K562 (cell line): ENCODE measurements around the gene ETV7. TPM values are rescaled to one million over a fixed set of nuclear protein-coding genes. Genes with fewer than 3 reads are reported as not detected.

ENCODE experiments used
- CCAR2 ChIP-seq: fragments of 200-400 bp; formaldehyde crosslinking; IDR thresholded peaks from 2 replicates; pipeline ENCODE4 v1.6.1; 2017; ENCODE audit warnings: mild to moderate bottlenecking, low read depth, low read length
- DIDO1 ChIP-seq: fragments of 450-650 bp; IDR thresholded peaks from 2 replicates; pipeline ENCODE4 v1.6.1; 2016; ENCODE audit warnings: low read depth, missing biosample characterization, missing genetic modification characterization
- GMEB1 ChIP-seq: fragments of 250-450 bp; sonication (Bioruptor Pico); IDR thresholded peaks from 2 replicates; pipeline ENCODE4 v1.4.0; 2020; ENCODE audit warnings: mild to moderate bottlenecking
- MTA2 ChIP-seq: fragments of 450-650 bp; IDR thresholded peaks from 2 replicates; pipeline ENCODE4 v1.6.1; 2016; ENCODE audit warnings: low read depth
- NBN ChIP-seq: fragments of 450-650 bp; IDR thresholded peaks from 2 replicates; pipeline ENCODE4 v1.6.1; 2016; ENCODE audit warnings: low read depth, mild to moderate bottlenecking
- NCOA1 ChIP-seq: fragments of 450-650 bp; IDR thresholded peaks from 2 replicates; pipeline ENCODE4 v1.6.1; 2016; ENCODE audit warnings: low read depth
- POLR2A ChIP-seq: fragments of 450-650 bp; conservative IDR thresholded peaks from 2 replicates; pipeline ENCODE4 v1.6.1; 2016
- ZBTB11 ChIP-seq, 3 experiments: fragments of 200-800 bp in 1 of 3; fragments of 250-450 bp in 1 of 3; fragments of 450-650 bp in 1 of 3; sonication (Bioruptor Pico) in 1 of 3; sonication (Bioruptor generic) in 1 of 3; formaldehyde crosslinking in 1 of 3; IDR thresholded peaks; 2 replicates each; pipeline versions ENCODE4 v1.6.1 to v1.8.0; 2016 to 2022; ENCODE audit warnings: mild to moderate bottlenecking in 2 of 3, missing genetic modification characterization in 2 of 3, missing compliant biosample characterization in 1 of 3, moderate library complexity in 1 of 3
- ZKSCAN3 ChIP-seq: fragments of 250-450 bp; sonication (Bioruptor Pico); IDR thresholded peaks from 2 replicates; pipeline ENCODE4 v1.4.0; 2020
- ZNF695 ChIP-seq: fragments of 450-650 bp; formaldehyde crosslinking; IDR thresholded peaks from 2 replicates; pipeline ENCODE4 v1.4.0; 2020; ENCODE audit warnings: mild to moderate bottlenecking, moderate library complexity
- polyA plus RNA-seq, 8 experiments: library from polyadenylated mRNA; depleted of rRNA in 4 of 8; stranded (reverse) in 5 of 8; unstranded in 3 of 8; fragments of >200 nt; fragmentation: Nextera tagmentation in 2 of 8; fragmentation: Illumina TruSeq in 1 of 8; extraction: Ambion mirVana in 2 of 8; extraction: Trizol in 1 of 8; gene quantifications; 2 replicates each; pipeline versions ENCODE4 v1.2.1 to v1.2.3, GENCODE V29; 2011 to 2014; ENCODE audit warnings: inconsistent platforms in 1 of 8, missing spikeins in 1 of 8
- total RNA-seq, 7 experiments: library from RNA; depleted of rRNA in 6 of 7; stranded (reverse); fragments of >200 nt in 6 of 7; fragmentation: Illumina TruSeq in 2 of 7; extraction: Trizol in 2 of 7; gene quantifications; 2 replicates each; pipeline versions ENCODE4 v1.2.1 to v1.2.3, GENCODE V29; 2011 to 2021; ENCODE audit warnings: low replicate concordance in 1 of 7
- TF ChIP-seq, protein P1 (sequence below): sonication (generic); formaldehyde crosslinking; IDR thresholded peaks from 2 replicates; pipeline ENCODE4 v1.8.0; 2022; ENCODE audit warnings: mild to moderate bottlenecking, missing genetic modification reagents
- TF ChIP-seq, protein P2 (sequence below): fragments of 450-650 bp; IDR thresholded peaks from 2 replicates; pipeline ENCODE4 v1.6.1; 2016; ENCODE audit warnings: low read depth, mild to moderate bottlenecking, moderate library complexity
- TF ChIP-seq, protein P3 (sequence below): fragments of 250-450 bp; sonication (Bioruptor Pico); IDR thresholded peaks from 2 replicates; pipeline ENCODE4 v1.5.0; 2021; ENCODE audit warnings: mild to moderate bottlenecking, moderate library complexity
- TF ChIP-seq, protein P4 (sequence below): sonication (generic); formaldehyde crosslinking; IDR thresholded peaks from 2 replicates; pipeline ENCODE4 v1.8.0; 2023; ENCODE audit warnings: mild to moderate bottlenecking, missing genetic modification reagents

The ETV7 gene
- total and polyA plus RNA-seq, 9 of the 15 experiments (the other 6 are each of a cell fraction or from before 2014, with no cell fraction given), result 0.07 to 0.22 (median 0.14) TPM; not detected in 3

DNA sequence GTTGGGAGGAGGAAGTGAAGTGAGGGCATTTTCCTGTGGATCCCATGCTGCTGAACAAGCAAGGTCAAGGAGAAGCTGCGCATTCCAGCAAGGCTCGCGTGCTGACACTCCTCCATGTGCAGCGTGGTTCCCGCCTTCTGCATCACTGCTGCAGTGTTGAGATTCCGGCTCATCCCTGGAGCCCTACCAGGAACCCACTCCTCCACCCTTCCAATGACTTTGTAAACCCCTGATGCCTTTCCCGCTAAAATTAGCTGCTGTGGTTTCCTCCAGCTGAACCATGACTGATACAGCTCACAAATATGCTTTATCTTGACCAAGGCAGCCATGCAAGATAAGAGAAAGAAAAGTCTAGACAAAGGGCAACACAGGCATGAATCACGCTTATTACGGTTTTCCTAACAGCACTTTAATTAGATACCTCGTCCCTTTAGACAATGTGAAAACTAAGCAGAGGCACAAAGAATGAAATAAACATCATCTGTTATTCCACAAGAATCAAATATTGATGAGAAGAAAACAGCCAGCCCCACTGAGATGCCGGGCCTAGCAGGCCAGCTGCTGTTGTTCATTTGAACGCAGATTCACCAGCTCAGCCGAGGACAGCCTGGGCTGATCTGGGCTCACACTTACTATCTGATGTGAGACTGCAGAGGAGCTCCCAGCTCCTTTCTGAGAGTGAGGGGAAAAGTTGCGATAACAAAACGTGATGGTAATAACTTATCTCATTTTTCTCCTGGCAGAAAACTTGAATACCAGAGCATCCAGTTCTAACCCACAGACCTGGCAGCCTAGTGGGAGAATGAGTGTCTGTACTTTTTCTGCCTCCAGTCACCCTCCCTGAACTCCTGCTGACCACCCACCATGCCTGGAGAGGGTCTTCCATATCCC, 36.5 kb downstream of the ETV7 start (continued):
- peak; percentile 96 for TF ChIP-seq NBN
- peak in 1 of 3 experiments; percentile 74; a peak in 2 of 6 replicates for TF ChIP-seq ZBTB11 (CRISPR knock-in tag; IDR thresholded peaks at IDR 0.05)
- TF ChIP-seq, protein P1, sequence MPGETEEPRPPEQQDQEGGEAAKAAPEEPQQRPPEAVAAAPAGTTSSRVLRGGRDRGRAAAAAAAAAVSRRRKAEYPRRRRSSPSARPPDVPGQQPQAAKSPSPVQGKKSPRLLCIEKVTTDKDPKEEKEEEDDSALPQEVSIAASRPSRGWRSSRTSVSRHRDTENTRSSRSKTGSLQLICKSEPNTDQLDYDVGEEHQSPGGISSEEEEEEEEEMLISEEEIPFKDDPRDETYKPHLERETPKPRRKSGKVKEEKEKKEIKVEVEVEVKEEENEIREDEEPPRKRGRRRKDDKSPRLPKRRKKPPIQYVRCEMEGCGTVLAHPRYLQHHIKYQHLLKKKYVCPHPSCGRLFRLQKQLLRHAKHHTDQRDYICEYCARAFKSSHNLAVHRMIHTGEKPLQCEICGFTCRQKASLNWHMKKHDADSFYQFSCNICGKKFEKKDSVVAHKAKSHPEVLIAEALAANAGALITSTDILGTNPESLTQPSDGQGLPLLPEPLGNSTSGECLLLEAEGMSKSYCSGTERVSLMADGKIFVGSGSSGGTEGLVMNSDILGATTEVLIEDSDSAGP (CRISPR knock-in tag), result no peak
- TF ChIP-seq, protein P2, sequence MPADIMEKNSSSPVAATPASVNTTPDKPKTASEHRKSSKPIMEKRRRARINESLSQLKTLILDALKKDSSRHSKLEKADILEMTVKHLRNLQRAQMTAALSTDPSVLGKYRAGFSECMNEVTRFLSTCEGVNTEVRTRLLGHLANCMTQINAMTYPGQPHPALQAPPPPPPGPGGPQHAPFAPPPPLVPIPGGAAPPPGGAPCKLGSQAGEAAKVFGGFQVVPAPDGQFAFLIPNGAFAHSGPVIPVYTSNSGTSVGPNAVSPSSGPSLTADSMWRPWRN, result peak; percentile 97
- no peak for TF ChIP-seq ZNF695 (CRISPR knock-in tag)
- TF ChIP-seq POLR2A, result no peak
- TF ChIP-seq CCAR2, result no peak
- TF ChIP-seq, protein P3, sequence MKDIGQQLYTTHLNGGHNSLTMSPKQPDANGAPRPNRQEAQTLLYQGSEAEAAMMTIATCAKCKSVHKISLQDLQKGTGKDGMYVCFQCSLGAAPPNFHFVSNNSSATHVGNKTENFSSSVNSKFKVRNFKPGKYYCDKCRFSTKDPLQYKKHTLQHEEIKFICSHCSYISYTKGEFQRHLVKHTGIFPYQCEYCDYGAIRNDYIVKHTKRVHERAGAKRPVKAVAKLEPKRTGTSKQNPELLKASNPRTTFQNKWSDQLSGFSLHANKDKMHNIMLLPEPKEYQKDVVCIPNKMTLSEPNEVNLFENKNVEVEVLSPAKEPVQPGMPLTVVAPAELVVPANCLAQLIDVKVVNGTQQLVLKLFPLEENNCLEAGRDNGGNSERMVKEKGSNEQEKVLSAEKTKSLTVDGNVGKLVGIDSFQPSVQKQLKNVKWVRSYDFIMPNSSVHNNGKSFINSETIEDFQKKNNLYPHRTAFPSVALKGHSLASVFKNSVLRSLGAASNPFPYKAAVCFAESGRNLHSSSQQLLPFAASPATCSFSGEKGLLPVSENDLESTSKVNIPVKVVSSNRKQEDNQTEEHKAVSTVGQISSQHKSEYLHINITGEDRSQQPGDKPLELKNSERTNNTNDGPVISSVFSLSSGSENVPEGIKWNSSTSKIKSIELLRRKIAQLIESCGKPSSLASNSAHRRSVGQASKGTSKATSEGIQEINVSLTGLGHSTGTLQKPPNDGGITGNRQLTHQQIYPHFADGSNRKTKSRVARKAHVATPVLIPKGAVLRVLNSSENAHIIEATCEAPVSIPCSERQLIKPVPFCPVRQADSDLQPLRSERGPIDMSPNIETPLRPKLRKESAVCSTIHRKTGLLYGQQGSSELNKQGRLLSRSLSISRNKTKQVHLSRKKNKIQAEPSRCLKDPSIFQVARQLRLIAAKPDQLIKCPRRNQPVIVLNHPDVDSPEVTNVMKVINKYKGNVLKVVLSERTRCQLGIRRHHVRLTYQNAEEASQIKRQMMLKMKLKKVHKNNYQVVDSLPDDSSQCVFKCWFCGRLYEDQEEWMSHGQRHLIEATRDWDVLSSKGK (CRISPR knock-in tag), result no peak
- TF ChIP-seq, protein P4, sequence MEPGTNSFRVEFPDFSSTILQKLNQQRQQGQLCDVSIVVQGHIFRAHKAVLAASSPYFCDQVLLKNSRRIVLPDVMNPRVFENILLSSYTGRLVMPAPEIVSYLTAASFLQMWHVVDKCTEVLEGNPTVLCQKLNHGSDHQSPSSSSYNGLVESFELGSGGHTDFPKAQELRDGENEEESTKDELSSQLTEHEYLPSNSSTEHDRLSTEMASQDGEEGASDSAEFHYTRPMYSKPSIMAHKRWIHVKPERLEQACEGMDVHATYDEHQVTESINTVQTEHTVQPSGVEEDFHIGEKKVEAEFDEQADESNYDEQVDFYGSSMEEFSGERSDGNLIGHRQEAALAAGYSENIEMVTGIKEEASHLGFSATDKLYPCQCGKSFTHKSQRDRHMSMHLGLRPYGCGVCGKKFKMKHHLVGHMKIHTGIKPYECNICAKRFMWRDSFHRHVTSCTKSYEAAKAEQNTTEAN (CRISPR knock-in tag), result no peak
- peak; percentile 15; the same call in 1 of the 2 replicates for TF ChIP-seq DIDO1 (tag)
- peak; percentile 93 for TF ChIP-seq MTA2
- no peak for TF ChIP-seq ZKSCAN3 (CRISPR knock-in tag)
- peak; percentile 84 for TF ChIP-seq NCOA1
- peak; percentile 51; the same call in 1 of the 2 replicates for TF ChIP-seq GMEB1 (CRISPR knock-in tag)
